ENCODE data around the gene STXBP4. TPM values are rescaled to one million over a fixed set of nuclear protein-coding genes. Genes with fewer than 3 reads are reported as not detected.

The STXBP4 gene
- total RNA-seq, 1 donor from 2014 or later: 12.6 TPM

GRCh38 chr17:55219459-55219858, 250.9 kb downstream of the STXBP4 start:
- Histone ChIP-seq H2AFZ (ENCODE audit: low read depth, low read length) (no peak overlapping the region), H3K79me2 (ENCODE audit: insufficient read depth, low read length) (no peaks in the 10 kb centered on the region), H3K9ac (ENCODE audit: low read length) (no peak overlapping the region), H4K20me1 (ENCODE audit: insufficient read depth, low read length) (no peaks in the 10 kb centered on the region), H3K4me3 (ENCODE audit: insufficient read depth, low read depth, low read length) (no peak overlapping the region), H3K27ac (ENCODE audit: low read depth, low read length) (no peak overlapping the region), H3K4me1 (ENCODE audit: insufficient read depth, low read length) (no peaks in the 10 kb centered on the region), H3K4me2 (ENCODE audit: low read length) (no peak overlapping the region), H3K36me3 (ENCODE audit: insufficient read depth, low read length) (no peaks in the 10 kb centered on the region), H3K27me3 (ENCODE audit: insufficient read depth, low read length) (no peaks in the 10 kb centered on the region), H3K9me3 (ENCODE audit: insufficient read depth, low read depth, low read length) (no peaks in the 10 kb centered on the region)
- Mint-ChIP-seq H3K27me3 (ENCODE audit: low read depth, unreplicated experiment) (no peaks in the 10 kb centered on the region), H3K27ac (ENCODE audit: unreplicated experiment) (no peak overlapping the region), H3K4me1 (ENCODE audit: low read depth, unreplicated experiment) (no peaks in the 10 kb centered on the region), H3K4me3 (ENCODE audit: unreplicated experiment) (no peak overlapping the region), H3K36me3 (ENCODE audit: low read depth, unreplicated experiment) (no peaks in the 10 kb centered on the region), H3K9me3 (ENCODE audit: unreplicated experiment) (no peaks in the 10 kb centered on the region)
- no peak for TF ChIP-seq CTCF (IDR thresholded peaks at IDR 0.05; ENCODE audit: insufficient read depth, low read depth, low read length)
- TF ChIP-seq EZH2 (IDR thresholded peaks at IDR 0.05; ENCODE audit: insufficient read depth, low read length): no peak
- DNase-seq (ENCODE audit: low read depth): no peak
- no peak for FAIRE-seq

GRCh38 chr17:55219934-55220333, 251.4 kb downstream of the STXBP4 start:
- Histone ChIP-seq H3K9me3 (ENCODE audit: insufficient read depth, low read depth, low read length) (no peaks in the 10 kb centered on the region), H3K4me3 (ENCODE audit: insufficient read depth, low read depth, low read length) (no peak overlapping the region), H3K27me3 (ENCODE audit: insufficient read depth, low read length) (no peaks in the 10 kb centered on the region), H3K36me3 (ENCODE audit: insufficient read depth, low read length) (no peaks in the 10 kb centered on the region), H3K27ac (ENCODE audit: low read depth, low read length) (no peak overlapping the region), H4K20me1 (ENCODE audit: insufficient read depth, low read length) (no peaks in the 10 kb centered on the region), H2AFZ (ENCODE audit: low read depth, low read length) (no peak overlapping the region), H3K4me2 (ENCODE audit: low read length) (no peak overlapping the region), H3K9ac (ENCODE audit: low read length) (no peak overlapping the region), H3K4me1 (ENCODE audit: insufficient read depth, low read length) (no peaks in the 10 kb centered on the region), H3K79me2 (ENCODE audit: insufficient read depth, low read length) (no peaks in the 10 kb centered on the region)
- DNase-seq (ENCODE audit: low read depth) (no peak), FAIRE-seq (no peak)
- no peaks in the 10 kb centered on the region for H3K27me3 Mint-ChIP-seq (ENCODE audit: low read depth, unreplicated experiment)
- no peaks in the 10 kb centered on the region for H3K36me3 Mint-ChIP-seq (ENCODE audit: low read depth, unreplicated experiment)
- H3K4me1 Mint-ChIP-seq (ENCODE audit: low read depth, unreplicated experiment): no peaks in the 10 kb centered on the region
- no peak overlapping the region for H3K27ac Mint-ChIP-seq (ENCODE audit: unreplicated experiment)
- TF ChIP-seq EZH2 (IDR thresholded peaks at IDR 0.05; ENCODE audit: insufficient read depth, low read length) (no peak), CTCF (IDR thresholded peaks at IDR 0.05; ENCODE audit: insufficient read depth, low read depth, low read length) (no peak)
- no peaks in the 10 kb centered on the region for H3K9me3 Mint-ChIP-seq (ENCODE audit: unreplicated experiment)
- no peak overlapping the region for H3K4me3 Mint-ChIP-seq (ENCODE audit: unreplicated experiment)

Other genes with a start within 250 kb of the STXBP4 start
- 20.3 and 27.1 TPM in 2 replicates for gene TOM1L1, start 67.9 kb upstream of the STXBP4 start, total RNA-seq
- gene COX11, start 111 bp upstream of the STXBP4 start, total RNA-seq: 36.4 TPM in 2 replicates